Measurements from ENCODE around the gene MANSC4. TPM values are rescaled to one million over a fixed set of nuclear protein-coding genes. Genes with fewer than 3 reads are reported as not detected.

The MANSC4 gene
- total and polyA plus RNA-seq, 9 of the 15 experiments (the other 6 are each of a cell fraction or from before 2014, with no cell fraction given) = not detected

DNA sequence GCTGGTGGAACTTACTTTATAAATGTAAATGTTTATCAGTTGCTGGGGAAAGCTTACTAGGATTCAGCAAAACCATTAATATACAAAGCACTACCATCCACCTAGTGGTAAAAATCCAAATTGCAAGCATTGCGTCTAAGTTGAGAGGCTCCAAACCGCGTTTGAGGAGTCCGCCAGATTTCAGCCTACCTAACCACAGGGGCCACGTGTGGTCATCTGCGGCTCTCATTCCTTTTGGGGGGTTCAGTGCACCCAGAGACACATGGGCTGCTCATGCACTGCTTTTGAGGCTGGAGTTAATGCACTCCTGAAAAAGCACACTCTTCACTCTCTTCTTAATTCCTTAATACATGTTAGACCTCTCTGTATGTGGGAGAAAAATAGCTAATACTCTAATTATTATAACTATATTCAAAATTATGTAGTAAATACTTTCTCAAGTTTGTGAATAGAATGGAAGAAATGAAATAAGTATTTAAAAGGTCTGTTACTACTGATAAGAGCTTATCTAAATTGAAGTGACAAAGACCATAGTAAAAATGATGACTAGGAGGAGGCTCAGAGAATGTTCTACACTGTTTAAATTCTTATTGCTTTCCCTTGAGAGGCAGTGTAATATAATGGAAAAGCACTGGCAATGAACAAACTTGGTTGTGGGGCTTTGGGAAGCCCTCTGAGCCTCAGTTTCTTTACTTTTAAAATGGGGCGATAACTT lies 41.4 kb upstream of the MANSC4 start (continued):
- TF ChIP-seq, protein P1, sequence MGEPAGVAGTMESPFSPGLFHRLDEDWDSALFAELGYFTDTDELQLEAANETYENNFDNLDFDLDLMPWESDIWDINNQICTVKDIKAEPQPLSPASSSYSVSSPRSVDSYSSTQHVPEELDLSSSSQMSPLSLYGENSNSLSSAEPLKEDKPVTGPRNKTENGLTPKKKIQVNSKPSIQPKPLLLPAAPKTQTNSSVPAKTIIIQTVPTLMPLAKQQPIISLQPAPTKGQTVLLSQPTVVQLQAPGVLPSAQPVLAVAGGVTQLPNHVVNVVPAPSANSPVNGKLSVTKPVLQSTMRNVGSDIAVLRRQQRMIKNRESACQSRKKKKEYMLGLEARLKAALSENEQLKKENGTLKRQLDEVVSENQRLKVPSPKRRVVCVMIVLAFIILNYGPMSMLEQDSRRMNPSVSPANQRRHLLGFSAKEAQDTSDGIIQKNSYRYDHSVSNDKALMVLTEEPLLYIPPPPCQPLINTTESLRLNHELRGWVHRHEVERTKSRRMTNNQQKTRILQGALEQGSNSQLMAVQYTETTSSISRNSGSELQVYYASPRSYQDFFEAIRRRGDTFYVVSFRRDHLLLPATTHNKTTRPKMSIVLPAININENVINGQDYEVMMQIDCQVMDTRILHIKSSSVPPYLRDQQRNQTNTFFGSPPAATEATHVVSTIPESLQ (CRISPR knock-in tag; IDR thresholded peaks at IDR 0.05) = no peak
- no peak; the same call in 1 of the 2 replicates for TF ChIP-seq CXXC5 (CRISPR knock-in tag; IDR thresholded peaks at IDR 0.05)
- no peak for TF ChIP-seq U2AF1 (optimal IDR thresholded peaks at IDR 0.05; ENCODE audit: low read depth, low read length)
- no peak for TF ChIP-seq ZNF12 (CRISPR knock-in tag; IDR thresholded peaks at IDR 0.05)
- TF ChIP-seq ZNF785 (CRISPR knock-in tag; IDR thresholded peaks at IDR 0.05) = no peak
- TF ChIP-seq, protein P2, sequence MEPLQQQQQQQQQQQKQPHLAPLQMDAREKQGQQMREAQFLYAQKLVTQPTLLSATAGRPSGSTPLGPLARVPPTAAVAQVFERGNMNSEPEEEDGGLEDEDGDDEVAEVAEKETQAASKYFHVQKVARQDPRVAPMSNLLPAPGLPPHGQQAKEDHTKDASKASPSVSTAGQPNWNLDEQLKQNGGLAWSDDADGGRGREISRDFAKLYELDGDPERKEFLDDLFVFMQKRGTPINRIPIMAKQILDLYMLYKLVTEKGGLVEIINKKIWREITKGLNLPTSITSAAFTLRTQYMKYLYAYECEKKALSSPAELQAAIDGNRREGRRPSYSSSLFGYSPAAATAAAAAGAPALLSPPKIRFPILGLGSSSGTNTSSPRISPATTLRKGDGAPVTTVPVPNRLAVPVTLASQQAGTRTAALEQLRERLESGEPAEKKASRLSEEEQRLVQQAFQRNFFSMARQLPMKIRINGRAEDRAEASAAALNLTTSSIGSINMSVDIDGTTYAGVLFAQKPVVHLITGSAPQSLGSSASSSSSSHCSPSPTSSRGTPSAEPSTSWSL (CRISPR knock-in tag; IDR thresholded peaks at IDR 0.05; ENCODE audit: borderline replicate concordance) = no peak
- no peak for TF ChIP-seq DMBX1 (CRISPR knock-in tag; IDR thresholded peaks at IDR 0.05; ENCODE audit: borderline replicate concordance)
- 0 out of 2 replicates have a peak, but pooled peaks have one; percentile 7 for TF ChIP-seq TCF3 (CRISPR knock-in tag; IDR thresholded peaks at IDR 0.05)
- TF ChIP-seq POLR2G (IDR thresholded peaks at IDR 0.05; ENCODE audit: low read depth, low read length) = no peak
- TF ChIP-seq RCOR1 (IDR thresholded peaks at IDR 0.05; ENCODE audit: borderline replicate concordance in 1 of 2, low read depth in 2 of 2, low read length in 2 of 2) = peak in 1 of 2 experiments; percentile 68; a peak in 2 of 4 replicates
- no peak for TF ChIP-seq ZNF707 (CRISPR knock-in tag; conservative IDR thresholded peaks at IDR 0.05)
- TF ChIP-seq ZNF24 (IDR thresholded peaks at IDR 0.05) = 0 out of 2 replicates have a peak, but pooled peaks have one; percentile 14
- no peak for TF ChIP-seq NEUROD1 (IDR thresholded peaks at IDR 0.05; ENCODE audit: borderline replicate concordance, low read depth, low read length, partially characterized antibody)
- TF ChIP-seq EZH2 (IDR thresholded peaks at IDR 0.05; ENCODE audit: borderline replicate concordance, low read depth, low read length) = no peak
- no peak for TF ChIP-seq YBX1 (IDR thresholded peaks at IDR 0.05)
- no peak for TF ChIP-seq HNRNPH1 (optimal IDR thresholded peaks at IDR 0.05; ENCODE audit: low read depth, low read length)
- TF ChIP-seq, protein P3, sequence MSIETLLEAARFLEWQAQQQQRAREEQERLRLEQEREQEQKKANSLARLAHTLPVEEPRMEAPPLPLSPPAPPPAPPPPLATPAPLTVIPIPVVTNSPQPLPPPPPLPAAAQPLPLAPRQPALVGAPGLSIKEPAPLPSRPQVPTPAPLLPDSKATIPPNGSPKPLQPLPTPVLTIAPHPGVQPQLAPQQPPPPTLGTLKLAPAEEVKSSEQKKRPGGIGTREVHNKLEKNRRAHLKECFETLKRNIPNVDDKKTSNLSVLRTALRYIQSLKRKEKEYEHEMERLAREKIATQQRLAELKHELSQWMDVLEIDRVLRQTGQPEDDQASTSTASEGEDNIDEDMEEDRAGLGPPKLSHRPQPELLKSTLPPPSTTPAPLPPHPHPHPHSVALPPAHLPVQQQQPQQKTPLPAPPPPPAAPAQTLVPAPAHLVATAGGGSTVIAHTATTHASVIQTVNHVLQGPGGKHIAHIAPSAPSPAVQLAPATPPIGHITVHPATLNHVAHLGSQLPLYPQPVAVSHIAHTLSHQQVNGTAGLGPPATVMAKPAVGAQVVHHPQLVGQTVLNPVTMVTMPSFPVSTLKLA (conservative IDR thresholded peaks at IDR 0.05) = 0 out of 4 replicates have a peak, but pooled peaks of 1 of the 2 experiments have one; percentile 19
- peak; percentile 44; the same call in 1 of the 2 replicates for TF ChIP-seq ZNF589 (CRISPR knock-in tag; IDR thresholded peaks at IDR 0.05; ENCODE audit: low read depth)
- no peak for TF ChIP-seq HNRNPLL (IDR thresholded peaks at IDR 0.05; ENCODE audit: low read depth, low read length, poor library complexity, severe bottlenecking)
- TF ChIP-seq, protein P4, sequence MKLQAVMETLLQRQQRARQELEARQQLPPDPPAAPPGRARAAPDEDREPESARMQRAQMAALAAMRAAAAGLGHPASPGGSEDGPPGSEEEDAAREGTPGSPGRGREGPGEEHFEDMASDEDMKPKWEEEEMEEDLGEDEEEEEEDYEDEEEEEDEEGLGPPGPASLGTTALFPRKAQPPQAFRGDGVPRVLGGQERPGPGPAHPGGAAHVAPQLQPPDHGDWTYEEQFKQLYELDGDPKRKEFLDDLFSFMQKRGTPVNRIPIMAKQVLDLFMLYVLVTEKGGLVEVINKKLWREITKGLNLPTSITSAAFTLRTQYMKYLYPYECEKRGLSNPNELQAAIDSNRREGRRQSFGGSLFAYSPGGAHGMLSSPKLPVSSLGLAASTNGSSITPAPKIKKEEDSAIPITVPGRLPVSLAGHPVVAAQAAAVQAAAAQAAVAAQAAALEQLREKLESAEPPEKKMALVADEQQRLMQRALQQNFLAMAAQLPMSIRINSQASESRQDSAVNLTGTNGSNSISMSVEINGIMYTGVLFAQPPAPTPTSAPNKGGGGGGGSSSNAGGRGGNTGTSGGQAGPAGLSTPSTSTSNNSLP (IDR thresholded peaks at IDR 0.05; ENCODE audit: borderline replicate concordance, low read depth, low read length) = no peak
- no peak for TF ChIP-seq ZNF77 (CRISPR knock-in tag; IDR thresholded peaks at IDR 0.05)

Data from K562 (cell line).